ENCODE measurements around the gene PGM5. TPM values are rescaled to one million over a fixed set of nuclear protein-coding genes. Genes with fewer than 3 reads are reported as not detected.

PGM5 gene
- total RNA-seq, 1 donor from 2014 or later = under 0.01 TPM

- Histone ChIP-seq H3K36me3 (ENCODE audit: control insufficient read depth, insufficient read depth, low read length) (no peaks in the 10 kb centered on the region), H3K27me3 (ENCODE audit: control insufficient read depth, insufficient read depth, low read length) (no peaks in the 10 kb centered on the region), H3K4me3 (ENCODE audit: low read depth, low read length) (no peak overlapping the region)
- DNase-seq (ENCODE audit: low read depth) = no peak
- FAIRE-seq = no peak
- TF ChIP-seq CTCF (IDR thresholded peaks at IDR 0.05; ENCODE audit: insufficient read depth, low read length, severe bottlenecking) = no peak
These were observed 137.7 kb downstream of the PGM5 start for GRCh38 chr9:68493958-68494577.

GRCh38 chr9:68495247-68495646 is 138.8 kb downstream of the PGM5 start:
- Histone ChIP-seq H3K36me3 (ENCODE audit: control insufficient read depth, insufficient read depth, low read length) (no peaks in the 10 kb centered on the region), H3K4me3 (ENCODE audit: low read depth, low read length) (no peak overlapping the region), H3K27me3 (ENCODE audit: control insufficient read depth, insufficient read depth, low read length) (no peaks in the 10 kb centered on the region)
- FAIRE-seq (no peak), DNase-seq (ENCODE audit: low read depth) (no peak)
- TF ChIP-seq CTCF (IDR thresholded peaks at IDR 0.05; ENCODE audit: insufficient read depth, low read length, severe bottlenecking) = no peak

GRCh38 chr9:68496356-68496755 is 139.9 kb downstream of the PGM5 start:
- no peak for FAIRE-seq
- DNase-seq (ENCODE audit: low read depth) = no peak
- H3K4me3 ChIP-seq (ENCODE audit: low read depth, low read length) = no peak overlapping the region
- no peaks in the 10 kb centered on the region for H3K27me3 ChIP-seq (ENCODE audit: control insufficient read depth, insufficient read depth, low read length)
- no peaks in the 10 kb centered on the region for H3K36me3 ChIP-seq (ENCODE audit: control insufficient read depth, insufficient read depth, low read length)
- no peak for TF ChIP-seq CTCF (IDR thresholded peaks at IDR 0.05; ENCODE audit: insufficient read depth, low read length, severe bottlenecking)

- H3K36me3 ChIP-seq (ENCODE audit: control insufficient read depth, insufficient read depth, low read length) = no peaks in the 10 kb centered on the region
- H3K27me3 ChIP-seq (ENCODE audit: control insufficient read depth, insufficient read depth, low read length) = no peaks in the 10 kb centered on the region
- FAIRE-seq = no peak
- DNase-seq (ENCODE audit: low read depth) = no peak
- no peak overlapping the region for H3K4me3 ChIP-seq (ENCODE audit: low read depth, low read length)
- no peak for TF ChIP-seq CTCF (IDR thresholded peaks at IDR 0.05; ENCODE audit: insufficient read depth, low read length, severe bottlenecking)
These were observed 141.2 kb downstream of the PGM5 start for GRCh38 chr9:68497629-68498028.

GRCh38 chr9:68498816-68499215 is 142.4 kb downstream of the PGM5 start:
- no peak for FAIRE-seq
- no peak overlapping the region for H3K4me3 ChIP-seq (ENCODE audit: low read depth, low read length)
- TF ChIP-seq CTCF (IDR thresholded peaks at IDR 0.05; ENCODE audit: insufficient read depth, low read length, severe bottlenecking) = no peak

More at GRCh38 chr9:68498816-68499215, 142.4 kb downstream of the PGM5 start:
- H3K27me3 ChIP-seq (ENCODE audit: control insufficient read depth, insufficient read depth, low read length) = no peaks in the 10 kb centered on the region
- no peaks in the 10 kb centered on the region for H3K36me3 ChIP-seq (ENCODE audit: control insufficient read depth, insufficient read depth, low read length)
- no peak for DNase-seq (ENCODE audit: low read depth)
